HG03097 (cell line): ENCODE results near the gene NEK6.

ENCODE experiments used
- ATAC-seq: cut with Tn5 transposase; IDR thresholded peaks from one replicate; pipeline ENCODE4 v1.9.1; 2021; ENCODE audit not compliant: unreplicated experiment, low FRiP score

Gene NEK6

DNA sequence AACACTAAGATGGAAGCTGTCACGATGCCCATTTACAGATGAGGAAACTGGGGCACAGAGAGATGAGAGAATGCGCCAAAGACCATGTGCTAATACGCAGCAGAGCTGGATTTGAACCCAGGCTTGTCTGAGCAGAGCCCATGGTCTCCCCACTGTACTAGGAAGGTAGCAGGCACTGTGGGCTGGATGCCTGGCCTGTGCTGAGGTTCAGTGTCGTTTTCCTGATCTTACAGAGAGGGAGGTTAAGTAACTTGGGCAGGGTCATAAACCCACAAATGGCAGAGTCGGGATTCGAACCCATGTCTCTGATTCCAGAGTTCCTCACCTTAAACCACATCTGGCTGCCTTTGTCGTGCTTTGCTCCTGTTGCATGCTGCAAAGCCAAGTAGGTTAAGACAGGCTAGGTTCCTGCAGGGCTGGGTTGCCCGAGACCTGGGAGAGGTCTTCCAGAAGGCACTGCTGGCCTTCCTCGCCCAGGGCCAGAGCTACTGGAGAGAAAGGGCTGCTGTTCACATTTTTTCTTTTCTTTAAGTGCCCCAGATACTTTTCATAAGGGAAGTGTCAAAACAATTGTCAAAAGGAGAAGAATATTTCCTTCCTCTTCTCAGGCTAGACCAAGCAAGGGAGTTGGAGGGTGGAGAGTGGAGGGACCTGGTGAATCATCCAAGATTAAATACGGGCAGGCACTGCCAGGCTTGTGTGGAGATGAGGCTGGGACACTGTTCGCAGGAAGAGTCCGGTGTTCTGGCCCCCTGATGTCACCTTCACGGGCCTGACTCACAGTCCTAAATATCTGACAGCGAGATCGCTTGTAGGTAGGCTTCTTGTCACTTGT, 3.2 kb downstream of the NEK6 start:
- no peak for ATAC-seq

GRCh38 chr9:124261736-124262648, 4.2 kb downstream of the NEK6 start:
- ATAC-seq: no peak

DNA sequence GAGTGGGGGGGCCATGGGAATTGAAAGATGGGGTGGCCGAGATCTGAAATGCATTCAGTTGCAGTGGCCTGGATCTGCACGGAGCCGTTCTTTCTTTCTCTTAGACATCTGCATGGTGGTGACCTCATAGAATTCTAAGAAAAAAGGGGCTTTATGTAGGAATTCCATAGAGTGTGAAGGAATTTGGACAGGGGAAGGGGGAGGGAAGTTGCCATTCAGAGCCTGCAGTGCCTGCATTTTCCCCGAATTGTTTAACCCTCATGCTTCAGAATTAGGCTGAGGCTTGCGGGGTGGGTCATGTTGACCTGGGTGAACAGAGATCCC, 4.9 kb downstream of the NEK6 start:
- ATAC-seq: no peak

- ATAC-seq: no peak
Observed at GRCh38 chr9:124263213-124263612, 5.5 kb downstream of the NEK6 start.

DNA sequence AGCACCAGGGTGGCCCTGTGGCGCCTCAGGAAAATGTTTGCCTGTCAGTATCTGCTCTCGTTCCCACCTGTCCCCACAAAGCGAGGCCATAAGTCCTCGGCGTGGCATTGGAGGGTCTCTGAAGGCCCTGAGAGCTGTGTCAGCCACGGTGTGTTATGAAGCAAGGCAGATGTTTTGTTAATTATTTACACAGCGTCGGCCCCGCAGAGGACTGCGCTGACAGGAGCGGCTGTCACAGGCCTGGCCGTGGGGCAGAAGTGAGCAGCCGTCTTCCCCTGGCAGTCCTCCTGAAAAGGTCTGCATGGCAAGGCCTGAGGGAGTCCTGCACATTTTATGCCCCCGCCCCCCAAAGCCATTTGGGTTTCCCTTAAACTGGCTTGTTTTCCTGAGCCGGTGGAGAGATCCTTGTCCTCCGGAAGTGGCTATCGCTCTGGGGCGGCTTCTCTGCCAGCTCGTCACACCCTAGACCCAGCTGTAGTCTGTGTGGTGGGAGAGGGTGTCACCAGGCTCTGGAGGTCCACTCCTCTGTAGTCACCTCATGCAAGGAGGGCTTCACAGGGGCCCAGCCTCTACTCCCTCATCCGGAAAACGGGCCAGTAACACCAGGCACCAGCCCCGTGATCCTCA, 6.2 kb downstream of the NEK6 start:
- ATAC-seq: no peak

DNA sequence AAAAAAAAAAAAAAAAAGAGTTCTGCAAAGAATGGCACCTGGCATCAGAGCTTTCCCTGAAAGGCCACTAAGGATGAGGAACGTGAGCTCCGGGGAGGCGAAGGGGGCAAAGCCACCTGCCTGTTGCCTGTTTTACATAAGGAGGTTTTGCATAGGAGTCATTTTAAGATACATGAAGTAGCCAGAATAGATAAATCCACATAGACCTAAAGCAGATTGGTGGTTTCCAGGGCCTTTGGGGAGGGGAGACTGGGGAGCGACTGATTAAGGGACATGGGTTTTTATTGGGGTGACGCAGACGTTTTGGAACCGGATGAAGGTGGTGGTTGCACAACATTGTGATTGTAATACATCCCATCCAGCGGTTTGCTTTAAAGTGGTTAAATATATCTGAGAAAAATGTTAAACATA, 7.1 kb downstream of the NEK6 start:
- no peak for ATAC-seq

GRCh38 chr9:124265551-124265950, 7.8 kb downstream of the NEK6 start:
- no peak for ATAC-seq

DNA sequence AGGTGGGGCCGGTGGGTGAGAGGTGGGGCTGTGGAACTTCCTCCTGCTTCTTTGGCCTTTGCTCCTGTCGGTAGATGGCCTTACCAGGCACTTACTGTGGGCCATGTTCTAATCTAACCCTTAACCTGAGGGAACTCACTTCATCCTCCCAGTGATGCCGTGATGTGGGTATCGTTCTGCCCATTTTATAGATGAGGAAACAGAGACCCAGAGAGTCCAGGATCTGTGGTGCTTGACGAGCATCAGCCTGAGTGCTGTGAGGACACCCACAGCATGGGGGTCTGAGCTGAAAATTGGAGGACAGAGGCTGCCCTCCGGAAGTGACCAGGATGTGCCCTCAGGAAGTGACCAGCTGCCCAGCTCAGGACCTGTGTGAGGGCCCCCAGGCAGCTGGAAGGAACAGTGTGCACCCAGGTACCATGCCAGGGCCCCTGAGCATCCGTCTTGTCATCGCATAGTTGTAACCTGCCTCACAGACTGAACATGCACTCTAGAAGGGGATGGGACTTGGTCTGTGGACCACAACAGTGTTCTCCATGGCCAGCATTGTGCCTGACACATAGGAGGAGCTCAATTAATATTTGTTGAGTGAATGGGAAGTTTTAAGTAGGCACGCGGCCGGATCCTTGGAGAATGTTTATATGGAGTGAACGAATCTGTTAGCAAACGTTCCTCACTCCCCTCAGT, 8.5 kb downstream of the NEK6 start:
- ATAC-seq: no peak

- no peak for ATAC-seq
Observed at GRCh38 chr9:124266826-124267201, 9.1 kb downstream of the NEK6 start.

DNA sequence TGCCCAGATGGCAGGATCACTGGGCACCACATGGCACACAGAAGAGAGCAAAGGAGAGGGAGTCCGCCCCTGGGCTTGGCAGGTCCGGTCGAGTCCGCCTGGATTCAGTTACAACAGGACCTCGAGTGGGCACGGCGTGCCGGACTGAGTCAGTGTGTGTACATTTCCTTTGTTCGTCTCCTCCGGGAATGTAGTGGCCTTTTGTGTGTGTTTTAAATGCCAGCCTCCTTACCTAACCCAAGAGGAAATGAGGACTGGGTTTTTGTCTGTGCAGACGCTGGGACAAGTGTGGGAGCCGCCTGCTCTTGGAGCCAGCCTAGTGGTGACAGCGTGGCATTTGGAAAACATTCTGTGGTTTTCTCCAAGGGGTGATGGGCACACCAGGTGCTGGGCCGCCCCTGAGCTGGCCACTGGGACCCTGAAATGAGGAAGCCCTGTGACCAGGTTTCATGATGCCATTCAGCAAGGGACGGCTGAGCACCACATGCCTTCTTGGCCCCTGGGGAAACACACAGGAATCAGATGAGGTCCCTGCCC, 9.6 kb downstream of the NEK6 start:
- no peak for ATAC-seq

DNA sequence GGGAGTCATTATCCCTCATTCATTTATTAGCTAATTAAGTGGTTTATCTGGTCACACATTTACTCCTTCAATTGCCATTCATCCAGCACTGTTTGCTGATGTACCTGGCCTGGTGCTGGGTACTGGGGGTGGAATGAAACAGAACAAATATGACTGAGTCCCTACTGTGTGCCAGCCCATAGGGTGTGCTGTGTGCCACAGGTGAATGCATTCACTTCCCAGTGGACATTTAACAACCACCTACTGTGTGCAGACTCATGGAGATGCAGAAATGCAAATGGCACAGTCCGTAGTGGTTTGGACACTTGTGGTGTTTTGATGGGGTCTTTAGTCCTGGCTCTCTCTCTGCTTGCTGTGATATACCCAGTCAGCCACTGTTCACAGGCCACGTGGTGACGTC, 10.5 kb downstream of the NEK6 start:
- no peak for ATAC-seq

- no peak for ATAC-seq
Observed at GRCh38 chr9:124268661-124269060, 10.9 kb downstream of the NEK6 start.

DNA sequence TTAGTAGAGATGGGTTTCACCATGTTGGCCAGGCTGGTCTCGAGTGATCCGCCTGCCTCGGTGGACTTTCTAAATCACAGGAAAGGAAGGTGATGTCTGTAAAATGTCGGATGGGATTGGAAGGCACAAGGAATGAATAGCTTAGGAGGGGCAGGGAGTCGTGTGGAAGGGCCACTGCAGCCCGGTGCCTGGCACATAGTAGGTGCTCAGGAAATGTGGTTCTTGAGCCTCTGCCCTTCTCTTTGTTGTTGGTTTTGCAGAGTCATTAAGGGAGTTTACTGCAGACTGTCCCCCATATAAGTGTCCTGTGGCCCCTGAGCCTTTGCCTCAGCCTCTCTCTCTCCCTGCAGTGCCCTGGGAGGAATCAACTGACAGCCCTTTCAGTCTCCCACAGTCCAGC, 11.8 kb downstream of the NEK6 start:
- no peak for ATAC-seq

- no peak for ATAC-seq
Observed at GRCh38 chr9:124270504-124271335, 13.0 kb downstream of the NEK6 start.

- ATAC-seq: no peak
Observed at GRCh38 chr9:124271660-124272059, 13.9 kb downstream of the NEK6 start.

- no peak for ATAC-seq
Observed at GRCh38 chr9:124272118-124272517, 14.4 kb downstream of the NEK6 start.

DNA sequence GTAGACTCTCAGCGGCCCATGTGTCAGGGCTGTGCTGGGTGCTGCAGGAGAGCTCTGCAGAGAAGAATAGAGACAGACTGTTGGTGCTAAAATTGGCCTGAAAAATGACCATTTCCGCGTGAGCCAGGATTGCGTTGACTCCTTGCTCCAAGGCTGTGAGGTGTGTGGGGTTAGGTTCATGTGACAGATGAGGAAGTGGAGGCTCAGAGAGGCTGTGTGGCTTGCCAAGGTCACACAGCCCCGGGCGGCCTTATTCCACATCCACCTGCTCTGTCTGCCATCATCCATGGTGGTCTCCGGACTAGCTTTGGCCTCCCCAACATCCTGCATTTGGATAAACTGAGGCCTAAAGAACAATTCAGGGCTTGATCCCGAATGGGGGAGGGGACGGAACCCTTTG, 15.2 kb downstream of the NEK6 start:
- no peak for ATAC-seq

- no peak for ATAC-seq
Observed at GRCh38 chr9:124273427-124274160, 15.8 kb downstream of the NEK6 start.

GRCh38 chr9:124274226-124274625, 16.5 kb downstream of the NEK6 start:
- ATAC-seq: no peak
